GM18858 (cell line): ENCODE measurements around the gene TP53I13.
A peak's percentile ranks its signal among the peaks of the same experiment; 100 is the strongest.

ENCODE experiments used
- ATAC-seq: cut with Tn5 transposase; IDR thresholded peaks from one replicate; pipeline ENCODE4 v1.9.1; 2021; ENCODE audit not compliant: unreplicated experiment

TP53I13 gene

DNA sequence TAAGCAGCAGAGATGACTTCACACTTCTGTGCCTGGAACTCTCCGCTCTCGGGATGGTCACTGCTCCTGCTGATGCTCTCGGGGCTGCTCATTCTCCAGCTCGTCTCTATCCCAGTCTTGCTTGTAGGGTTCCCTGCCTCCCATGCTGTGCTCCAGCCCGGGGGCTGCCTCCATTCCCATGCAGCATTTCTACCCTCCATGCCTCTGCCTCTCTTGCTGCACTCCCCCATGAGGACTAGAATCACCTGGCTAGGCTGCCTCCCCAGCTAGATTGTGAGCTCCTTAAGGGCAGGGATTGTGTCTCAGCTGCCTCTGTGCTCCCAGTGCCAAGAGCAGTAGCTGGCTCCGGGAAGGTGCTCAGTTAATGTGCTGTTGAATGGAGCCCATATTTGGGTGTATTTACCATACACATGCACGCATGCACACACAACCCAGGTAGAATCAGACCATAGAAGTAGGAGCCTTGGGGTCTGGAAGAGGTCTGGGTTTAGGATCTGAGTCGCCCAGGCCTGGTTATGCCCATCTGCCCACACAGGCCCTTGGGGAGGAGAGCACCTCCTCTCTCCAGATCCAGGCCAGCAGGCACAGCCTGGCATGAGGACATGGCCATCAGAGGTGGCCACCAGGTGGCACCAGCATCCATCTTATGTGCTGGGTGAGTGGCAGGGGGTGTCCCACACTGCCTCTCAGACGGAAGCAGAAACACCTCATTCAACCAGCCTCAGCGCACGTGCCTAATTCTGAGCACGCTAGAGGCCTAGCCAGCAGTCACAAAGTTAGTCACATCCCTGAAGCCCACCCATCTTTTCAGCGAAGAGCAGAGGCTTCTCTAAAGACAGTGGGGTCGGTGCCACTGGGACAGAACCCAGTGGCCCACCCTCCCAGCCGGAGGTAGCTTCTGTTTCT, 11.6 kb downstream of the TP53I13 start:
- ATAC-seq: peak; percentile 82

DNA sequence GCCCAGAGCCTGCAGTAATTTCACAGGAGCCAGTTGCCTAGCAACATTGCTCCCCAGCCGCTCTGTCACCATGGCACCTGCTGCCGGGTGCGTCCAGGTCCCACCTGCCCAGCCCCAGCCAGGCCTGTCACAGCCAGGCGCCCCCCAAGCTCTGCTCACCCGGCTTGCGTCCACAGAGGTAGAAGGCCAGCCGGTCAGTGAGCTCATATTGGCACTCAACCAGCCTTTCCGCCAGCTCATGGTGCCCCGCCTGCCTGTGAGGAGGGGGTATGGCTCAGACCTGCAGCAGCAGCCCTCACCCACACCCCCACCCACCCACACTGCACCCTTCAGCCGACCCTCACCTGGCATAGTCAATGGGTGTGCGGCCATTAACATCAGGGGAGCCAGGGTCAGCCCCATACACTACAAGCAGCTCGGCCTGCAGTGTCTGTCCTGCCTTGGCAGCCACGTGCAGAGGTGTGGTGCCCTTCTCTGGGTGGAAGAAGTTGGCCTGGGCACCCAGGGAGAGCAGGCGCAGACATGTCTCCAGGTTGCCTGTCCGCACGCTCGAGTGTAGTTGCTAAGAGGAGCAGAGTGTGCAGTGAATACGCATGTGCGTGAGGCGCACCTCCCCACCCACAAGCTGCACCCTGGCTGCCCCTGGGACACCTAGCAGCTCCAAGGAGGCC, 13.2 kb downstream of the TP53I13 start:
- ATAC-seq: no peak

DNA sequence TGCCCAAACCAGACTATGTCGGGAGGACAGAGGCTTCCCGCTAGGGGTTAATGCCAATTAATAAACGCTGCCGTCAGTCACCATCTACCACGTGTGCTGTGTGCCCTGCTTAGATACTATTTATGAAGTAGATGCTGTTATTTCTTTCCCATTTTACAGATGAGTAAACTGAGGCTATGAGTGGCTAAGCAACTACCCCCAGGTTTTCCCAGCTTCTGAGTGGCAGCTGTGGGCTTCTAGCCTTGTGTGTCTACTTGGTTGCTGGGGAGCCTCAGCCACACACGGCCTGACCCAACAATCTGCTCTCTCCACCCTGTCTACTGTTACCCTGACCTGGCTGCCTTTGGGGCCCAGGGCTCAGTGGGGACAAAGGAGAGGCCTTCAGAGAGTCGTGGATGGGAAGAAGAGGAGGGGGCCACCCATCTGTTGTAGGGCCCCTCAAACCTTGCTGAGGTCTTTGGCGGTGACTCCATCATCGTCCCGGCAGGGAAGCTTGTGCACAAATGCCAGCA, 13.8 kb downstream of the TP53I13 start:
- ATAC-seq: no peak

DNA sequence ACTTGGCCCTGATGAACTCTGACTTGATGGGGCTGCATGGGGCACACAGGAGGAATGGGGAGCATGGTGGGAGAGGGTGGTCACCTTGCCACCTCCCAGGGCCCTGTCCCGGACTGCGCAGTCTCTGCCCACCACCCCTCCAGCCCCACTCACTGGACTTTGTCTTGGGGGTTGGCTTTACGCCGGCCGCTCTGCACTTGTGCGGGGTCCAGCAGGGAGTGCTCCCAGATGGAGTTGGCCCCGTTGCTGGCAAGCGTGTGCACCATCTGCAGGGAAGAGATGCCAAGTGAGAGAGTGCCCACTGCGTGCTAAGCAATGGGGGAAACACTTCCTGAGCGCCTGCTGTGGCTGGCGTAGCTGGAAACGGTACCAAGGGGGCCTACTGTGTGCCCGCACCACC, 14.3 kb downstream of the TP53I13 start:
- no peak for ATAC-seq

DNA sequence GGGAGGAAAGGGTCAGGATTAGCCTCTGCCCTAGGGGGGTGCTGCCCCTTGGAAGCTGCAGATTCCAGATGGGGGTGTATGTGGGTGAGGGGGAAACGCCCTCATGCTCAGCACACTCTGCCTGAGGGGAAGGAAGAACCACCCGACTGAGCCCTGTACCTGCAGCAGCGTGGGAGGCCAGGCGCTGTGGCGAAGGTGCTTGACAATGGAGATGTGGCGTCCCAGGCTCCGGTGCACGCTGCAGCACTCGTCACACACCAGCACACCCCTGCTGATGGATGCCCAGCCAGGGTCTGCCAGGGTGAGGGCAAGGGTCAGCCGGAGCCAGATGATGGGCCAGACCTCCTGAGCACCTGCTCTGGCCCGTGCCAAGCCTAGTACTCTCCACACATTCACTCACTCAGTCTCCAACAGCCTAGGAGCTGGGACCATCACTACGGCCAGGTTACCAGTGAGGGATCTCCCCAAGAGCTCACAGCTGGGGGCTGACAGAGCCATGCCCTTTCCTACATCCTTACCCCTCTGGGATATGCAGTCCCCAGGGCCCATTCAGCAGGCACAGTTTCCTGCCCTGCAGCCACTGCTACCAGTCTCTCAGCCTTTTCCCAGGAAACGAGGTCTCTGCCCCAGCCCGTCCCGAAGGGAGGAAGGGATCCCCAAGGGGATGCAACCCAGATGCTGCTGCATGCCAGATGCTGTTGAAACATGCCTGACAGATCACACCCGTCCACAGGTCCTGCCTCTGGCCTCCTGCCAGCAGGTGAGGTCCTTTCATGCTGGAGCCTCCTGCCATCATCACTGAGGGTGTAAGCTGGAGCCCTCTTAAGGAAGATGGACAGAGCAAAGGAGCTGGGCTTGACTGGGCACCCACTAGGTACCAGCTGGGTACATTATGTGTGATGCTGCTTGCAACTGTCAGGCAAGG, 15.1 kb downstream of the TP53I13 start:
- no peak for ATAC-seq

DNA sequence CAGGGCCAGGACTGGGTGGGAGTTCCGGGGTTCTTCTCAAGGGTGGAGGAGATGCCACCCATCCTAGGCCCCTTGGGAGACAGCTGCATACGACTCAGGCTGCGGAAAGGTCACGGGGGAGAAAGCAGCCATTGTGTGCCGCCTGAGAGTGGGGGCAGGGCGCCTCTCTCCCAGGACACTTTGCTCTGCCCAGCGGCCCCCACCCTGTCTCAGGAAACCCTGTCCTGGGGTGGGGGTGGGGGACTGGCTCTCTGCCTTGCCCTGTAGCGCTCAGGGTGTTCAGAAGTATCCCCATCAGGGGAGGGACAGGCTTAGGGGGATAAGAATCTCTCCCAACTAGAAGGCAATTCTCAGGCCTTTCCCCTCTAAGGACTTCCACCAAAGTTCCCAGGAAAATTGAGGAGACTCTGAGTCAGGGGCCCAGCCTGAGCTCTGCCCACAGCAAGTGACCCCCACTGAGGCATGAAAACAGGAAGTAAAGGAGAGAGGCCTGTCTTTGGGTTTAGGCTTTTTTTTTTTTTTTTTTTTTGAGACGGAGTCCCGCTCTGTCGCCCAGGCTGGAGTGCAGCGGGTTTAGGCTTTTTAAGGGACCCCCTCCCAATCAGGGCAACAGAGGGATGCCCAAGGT, 16.1 kb downstream of the TP53I13 start:
- ATAC-seq: no peak

DNA sequence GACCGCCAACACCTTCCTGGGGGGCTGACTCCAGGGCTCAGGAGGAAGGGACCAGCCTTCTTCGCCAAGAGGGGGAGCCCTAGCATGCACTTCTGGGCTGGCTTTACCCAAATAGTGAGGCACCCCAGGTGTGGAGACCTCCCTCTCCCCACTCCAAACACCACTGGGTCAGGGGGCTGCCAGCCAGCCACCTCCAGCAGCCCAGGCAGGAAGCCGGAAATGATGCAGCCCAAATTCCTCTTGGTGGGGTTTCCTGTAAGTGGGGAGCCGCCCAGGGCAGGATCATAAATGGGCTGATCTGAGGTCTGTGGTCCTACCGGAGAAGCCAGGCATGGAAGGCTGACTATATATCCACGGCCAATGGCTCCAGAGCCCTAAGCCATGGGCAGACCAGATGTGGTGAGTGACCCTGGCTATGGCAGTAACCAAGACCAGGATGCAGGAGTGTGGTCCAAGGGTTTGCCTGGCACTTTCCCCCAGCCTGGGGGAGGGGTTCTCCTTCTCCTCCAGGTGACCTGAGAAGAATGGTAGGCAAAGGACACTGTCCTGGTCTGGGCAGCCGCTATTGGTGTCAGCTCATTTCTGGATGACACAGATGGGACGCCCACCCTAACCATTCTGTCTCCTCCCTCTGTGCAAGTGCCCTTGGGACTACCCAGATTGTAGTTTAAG, 16.7 kb downstream of the TP53I13 start:
- no peak for ATAC-seq

DNA sequence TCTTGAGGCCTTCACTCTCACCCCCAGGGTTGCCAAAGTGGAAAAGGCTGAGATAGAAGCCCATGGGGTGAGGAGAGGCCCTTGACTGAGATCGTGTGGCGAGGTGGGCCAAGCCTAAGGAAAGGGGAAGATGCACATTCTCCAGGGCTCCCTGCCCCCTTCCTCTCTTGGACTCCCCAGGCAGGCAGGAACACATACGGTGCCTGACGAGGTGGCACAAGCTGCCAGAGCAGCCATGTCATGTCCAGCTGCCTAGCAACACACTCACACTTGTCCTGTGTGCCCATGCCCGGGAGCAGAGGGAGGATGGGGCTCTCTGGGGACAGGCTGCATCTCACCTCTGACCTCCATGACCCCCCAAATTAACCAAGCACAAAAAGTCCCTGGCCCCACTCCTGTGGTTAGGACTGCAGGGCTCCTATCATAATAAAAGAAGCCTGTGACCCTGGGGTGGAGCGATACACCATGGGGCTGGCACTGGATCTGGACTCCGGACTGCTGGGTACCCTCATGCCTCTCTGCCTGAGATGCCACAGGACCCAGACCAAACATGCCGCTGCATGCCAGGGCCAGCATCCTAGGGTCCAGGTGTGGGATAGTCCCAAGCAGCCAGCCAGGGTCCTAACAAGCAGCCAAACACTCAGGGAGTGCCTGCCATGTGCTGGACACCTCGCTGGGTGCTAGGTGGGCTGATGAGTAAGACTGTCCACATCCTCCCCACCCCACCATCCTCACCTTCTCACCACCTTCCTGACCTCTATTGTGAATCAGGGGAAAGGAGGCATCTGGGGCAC, 18.4 kb downstream of the TP53I13 start:
- ATAC-seq: no peak

DNA sequence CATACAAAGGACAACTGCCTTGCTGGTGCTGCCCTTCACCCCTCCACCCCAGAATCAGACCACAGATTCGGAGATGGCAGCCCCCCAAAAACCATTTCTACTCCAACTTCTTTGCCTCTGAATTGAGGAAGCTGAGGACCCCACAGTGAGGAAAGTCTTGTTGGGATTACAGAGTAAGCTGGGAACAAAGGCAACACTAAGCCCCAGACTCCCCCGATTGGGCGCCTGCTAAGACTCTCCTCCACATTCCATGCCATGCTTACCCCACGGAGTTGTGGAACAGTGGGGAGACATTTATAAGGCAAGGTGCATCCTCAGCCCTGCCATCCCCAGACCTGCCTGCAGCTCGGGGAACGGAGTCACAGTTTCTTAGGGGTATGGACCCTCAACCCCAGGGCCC, 19.1 kb downstream of the TP53I13 start:
- no peak for ATAC-seq

DNA sequence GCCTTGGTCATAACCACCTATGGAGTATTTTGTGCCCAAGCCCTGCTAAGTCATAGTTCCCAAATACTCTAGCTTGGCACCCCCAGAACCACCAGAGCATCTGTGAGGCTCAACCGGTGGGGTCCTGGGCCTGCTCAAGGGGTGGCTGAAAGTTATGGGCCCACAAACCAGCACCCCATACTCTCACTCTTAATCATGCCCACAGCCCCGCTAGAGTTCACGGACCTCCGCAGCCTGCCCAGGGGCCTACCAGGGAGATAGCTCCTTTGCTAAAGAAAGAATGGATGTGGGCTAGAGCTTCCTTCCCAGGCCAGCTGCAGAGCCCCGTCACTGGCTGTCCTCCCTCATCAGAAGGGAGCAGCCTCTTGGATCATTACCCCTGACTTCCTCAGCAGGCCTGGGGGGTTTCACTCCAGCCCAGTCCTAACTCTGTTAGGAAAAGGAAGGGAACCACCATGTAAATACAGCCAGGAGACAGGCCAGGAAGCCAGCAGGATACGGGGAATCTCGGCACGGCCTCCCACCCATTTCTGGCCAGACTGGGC, 19.6 kb downstream of the TP53I13 start:
- ATAC-seq: no peak

DNA sequence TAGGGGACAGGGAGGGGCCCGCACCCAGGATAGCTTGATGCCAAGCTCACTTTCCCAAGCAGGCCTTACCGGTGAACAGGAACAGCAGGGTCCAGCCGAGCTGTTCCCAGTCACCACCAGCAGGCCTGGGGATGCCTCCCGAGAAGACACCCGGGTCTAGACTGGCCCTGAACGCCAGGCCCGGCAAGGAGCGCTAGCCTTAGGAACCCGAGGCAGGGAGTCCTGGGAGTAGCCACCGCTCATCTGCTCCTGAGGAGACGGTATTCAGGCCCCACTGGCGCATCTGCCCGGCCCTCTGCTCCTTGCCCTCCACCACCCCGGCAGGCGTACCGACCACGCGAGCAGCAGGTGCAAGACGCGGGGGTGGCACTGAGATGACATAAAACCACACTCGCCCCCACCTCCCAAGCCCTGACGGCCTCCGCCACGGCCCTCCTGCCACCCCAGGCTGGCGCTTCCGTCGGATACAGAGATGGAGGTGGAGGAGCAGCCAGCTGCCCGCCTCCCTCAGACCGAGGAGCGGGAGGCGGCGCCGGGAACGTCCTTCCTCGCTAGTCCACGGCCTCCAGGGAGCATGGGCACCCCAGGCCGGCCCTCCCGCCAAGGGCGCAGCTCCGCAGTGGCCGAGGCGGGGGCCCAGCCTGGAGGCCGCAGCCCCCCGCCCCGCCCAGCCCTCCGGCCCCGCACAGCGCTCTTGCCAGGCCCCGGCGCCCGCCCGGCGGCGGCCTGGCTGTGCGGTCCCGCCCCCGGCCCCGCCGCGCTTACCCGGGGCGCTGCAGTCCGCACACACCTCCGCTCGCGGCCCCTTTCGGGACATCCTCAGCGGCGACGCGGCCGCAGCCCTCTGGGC, 20.3 kb downstream of the TP53I13 start:
- no peak for ATAC-seq

DNA sequence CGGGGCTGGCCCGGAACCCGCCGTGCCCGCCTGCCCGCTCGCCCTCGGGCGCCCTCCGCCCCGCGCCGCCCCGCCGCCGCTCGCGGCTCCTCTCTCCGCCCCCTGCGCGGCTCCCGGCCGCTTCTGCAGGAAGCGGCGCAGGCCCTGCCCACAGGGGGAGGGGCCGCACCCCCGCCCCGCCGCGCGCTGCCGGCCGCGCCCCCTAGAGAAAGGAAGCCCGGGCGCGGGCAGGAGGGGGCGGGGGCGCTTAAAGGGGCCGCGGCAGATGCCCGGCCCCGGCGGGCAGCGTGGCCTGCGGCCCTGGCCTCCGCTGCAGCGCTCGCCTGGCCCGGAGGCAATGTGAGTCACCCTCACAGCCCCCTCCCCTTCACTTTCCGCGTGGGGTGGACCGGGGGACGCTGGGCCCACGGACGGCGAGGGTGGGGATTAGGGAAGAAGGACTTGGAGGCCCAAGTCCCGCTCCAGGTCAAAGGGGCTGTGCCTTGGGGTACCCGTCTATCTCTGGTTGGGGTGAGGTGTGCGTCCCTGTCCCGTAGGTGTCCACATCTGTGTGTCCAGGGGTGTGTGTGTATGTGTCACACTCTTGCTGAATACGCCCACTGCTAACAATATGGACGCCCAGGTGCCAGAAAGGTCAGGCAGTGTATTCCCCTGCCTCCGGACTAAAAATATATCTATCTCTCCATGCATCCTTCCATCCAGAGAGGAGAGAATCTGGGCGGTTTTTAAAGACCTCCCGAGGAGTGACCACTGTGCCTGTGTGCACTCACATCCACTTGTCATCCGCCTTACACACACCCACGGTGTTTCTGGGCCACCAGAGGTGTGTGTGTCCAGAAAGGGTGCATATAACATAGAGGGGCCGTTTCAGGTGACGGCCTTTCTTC, 21.3 kb downstream of the TP53I13 start, which contains the start of gene GIT1:
GIT1 (minus strand) TSS at position 125 of the 887 bp plus-strand sequence. CDS start 270 bp downstream, outside the sequence.
- ATAC-seq: no peak

DNA sequence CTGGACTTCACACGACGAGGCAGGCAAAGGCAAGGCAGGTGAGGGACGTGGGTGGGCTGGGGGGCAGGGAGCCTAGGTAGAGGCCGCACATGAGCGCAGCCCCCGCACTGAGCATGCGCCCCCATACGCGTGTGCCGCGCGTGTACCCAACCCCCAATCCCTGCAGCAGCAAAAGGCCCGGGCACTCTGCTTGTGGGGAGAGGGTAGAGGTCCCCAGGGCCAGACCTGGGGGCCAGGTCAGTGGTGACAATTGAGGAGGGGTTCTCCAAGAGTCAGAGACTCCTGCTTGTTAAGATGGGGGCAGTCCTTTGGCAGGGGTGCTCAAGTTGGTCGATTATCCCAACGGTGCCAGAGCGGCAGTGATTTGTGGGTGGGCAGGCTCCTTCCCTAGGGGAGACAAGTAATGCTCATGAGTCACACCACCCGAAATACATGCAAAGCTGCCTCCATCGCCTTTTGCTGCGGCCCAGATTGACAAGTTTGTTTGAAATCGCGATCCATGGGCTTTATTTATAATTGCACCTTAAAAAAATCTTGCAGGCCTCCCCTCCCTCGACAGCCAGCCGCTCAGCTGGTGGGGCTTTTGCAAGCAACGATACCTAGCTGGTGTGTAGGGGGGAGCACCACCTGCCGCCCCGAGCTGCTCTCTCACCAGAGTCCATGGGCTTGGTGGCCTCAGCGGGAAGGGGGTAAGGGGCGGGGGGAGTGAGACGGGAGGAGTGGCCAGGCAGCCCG, 22.1 kb downstream of the TP53I13 start:
- ATAC-seq: no peak

DNA sequence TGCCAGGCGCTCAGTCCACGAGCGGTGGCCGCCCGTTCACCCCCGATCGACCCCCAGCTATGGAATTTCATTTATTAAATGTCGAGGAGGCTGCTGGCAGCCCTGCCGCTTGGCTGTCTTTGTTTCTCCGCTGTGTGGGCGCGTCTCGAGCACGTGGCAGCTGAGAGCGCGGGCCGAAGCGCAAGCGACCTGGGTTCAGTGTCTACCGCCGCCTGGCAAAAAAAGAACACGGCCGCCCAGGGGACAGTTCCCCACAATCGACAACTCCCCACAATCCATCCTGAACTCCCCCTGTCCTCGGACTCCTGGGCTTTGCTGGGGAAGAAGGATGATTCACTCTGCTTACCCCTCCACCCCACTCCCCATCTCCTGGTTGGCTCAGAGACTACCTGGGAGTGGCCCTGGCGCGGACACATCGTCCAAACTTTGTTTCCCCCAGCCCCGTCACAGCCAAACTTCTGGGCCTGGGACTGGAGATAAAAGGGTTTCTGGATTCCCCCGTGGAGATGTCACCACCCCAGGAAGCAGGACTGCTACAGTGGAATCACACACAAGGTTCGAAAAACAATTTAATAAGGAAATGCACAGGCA, 22.7 kb downstream of the TP53I13 start:
- ATAC-seq: no peak

DNA sequence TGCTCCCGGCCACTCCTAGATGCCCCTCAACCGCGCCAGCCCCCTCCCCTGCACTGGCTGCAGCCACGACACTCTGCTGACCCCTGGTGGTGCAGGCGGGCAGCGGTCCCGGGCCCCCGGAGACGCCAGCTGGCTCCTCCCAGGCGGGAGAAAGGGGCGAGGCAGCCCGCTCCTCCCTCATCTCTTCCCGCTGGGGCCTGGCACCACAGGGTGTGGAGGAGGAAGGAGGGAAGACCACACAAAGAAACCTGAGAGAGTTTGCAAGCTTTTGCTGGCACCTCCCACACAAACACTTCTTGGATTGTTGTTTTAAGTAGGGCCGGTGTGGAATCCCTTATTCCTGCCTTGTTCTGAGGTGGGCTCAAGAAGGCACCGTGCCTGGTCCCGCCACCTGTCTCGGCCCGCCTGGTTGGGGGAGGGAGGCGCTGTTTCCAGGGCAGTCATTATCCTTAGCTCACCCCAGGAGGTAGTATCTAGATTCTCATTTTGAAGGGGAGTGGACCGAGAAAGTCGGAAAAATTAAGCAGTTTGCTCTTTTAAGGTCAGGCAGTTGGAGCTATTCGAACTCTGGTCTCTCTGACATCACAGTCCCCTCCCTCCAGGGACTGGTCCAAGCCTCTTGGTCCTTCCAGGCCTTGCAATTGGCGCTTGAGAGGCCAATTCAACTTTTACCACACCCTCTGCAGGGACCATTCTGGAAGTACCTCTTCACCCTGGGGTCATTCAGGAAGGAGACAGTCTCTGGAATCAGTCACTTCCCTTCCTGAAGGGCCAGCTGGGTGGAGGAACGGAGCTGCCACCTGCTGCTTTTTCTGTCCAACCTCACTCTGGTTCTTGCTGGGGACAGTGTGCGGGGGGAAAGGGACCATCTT, 23.5 kb downstream of the TP53I13 start:
- ATAC-seq: no peak
